HG02938 (cell line): ENCODE results near the gene PRSS53.

Source experiments
- ATAC-seq: cut with Tn5 transposase; IDR thresholded peaks from one replicate; pipeline ENCODE4 v1.9.1; 2021; ENCODE audit warnings: mild to moderate bottlenecking, moderate library complexity; ENCODE audit not compliant: unreplicated experiment

Gene PRSS53

DNA sequence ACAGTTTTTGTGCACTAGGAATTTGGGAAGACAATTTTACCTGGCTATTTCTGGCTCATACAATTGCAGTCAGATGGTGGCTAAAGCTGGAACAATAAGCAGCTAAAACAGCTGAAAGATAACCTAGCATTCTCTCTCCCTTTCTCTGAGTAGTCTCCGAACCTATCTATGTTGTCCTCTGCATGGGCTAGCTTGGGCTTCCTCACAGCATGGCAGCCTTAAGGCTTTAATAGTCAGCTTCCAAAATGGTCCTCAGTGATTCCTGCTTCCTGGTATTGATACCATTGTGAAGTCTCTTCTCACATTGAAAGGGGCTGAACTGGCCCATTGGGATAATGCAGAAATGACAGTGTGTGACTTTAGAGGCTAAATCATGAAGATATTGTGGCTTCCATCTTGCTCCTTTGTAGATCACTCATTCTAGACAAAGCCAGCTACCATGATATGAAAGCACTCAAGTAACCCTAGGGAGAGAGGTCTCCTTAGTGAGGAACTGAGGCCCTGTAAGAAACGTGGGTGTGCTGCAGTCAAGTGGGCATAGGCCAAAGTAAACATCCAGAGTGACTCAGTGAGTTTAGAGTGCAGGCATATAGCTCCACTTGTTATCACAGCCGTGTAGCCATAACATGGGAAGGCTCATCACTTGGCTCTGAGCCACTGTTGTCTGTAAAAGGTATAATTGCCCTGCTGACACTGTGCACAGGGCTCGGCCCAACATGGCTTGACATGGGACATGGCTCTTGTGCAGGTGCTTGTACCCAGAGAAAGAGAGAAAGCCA is 11.3 kb upstream of the PRSS53 start:
- no peak for ATAC-seq

GRCh38 chr16:31094424-31095120 is 5.8 kb upstream of the PRSS53 start, which contains the start of gene VKORC1:
VKORC1 (minus strand) TSS chr16:31094797; CDS start chr16:31094729, 68 bp downstream.
- ATAC-seq, result peak; percentile 81

- ATAC-seq, result no peak
Observed at GRCh38 chr16:31094088-31094423, 5.3 kb upstream of the PRSS53 start.

DNA sequence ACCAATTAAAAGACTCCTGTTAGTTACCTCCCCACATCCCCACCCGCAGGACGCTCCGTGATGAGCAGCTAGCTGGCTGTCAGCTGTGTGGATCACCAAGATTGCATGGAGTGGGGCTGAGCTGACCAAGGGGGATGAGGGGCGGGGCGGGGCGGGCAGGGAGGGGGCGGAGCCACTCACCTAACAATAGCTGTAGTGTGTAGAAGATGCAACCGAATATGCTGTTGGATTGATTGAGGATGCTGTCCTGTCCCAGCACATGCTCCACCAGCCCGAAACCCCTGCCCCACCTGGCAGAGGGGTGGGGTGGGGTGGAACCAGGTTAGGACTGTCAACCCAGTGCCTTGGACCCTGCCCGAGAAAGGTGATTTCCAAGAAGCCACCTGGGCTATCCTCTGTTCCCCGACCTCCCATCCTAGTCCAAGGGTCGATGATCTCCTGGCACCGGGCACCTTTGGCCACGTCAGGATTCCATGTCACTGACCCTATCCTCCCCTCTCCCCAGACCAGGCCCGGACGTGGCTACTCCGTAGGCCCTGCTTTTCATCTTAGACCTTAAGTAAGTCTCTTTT is 4.5 kb upstream of the PRSS53 start:
- ATAC-seq, result no peak

- no peak for ATAC-seq
Observed at GRCh38 chr16:31092330-31092729, 3.6 kb upstream of the PRSS53 start.

DNA sequence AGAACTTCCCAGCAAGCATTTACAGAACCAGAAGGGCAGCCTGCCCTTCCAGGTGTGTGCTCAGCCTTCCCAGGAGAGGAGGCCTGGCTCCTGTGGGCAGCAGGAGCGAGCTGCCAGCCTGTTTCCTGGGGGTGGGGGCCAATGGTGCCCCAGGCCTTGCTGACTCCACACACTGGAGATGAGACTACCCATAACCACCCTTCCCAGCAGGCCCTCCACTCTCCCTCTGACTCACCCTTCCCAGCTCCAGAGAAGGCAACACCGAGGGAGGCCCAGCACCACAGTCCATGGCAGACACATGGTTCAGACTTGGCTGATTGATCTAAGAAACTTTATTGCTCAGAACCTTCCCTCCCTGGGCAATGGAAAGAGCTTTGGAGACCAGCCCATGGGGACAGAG is 1.8 kb upstream of the PRSS53 start:
- no peak for ATAC-seq

DNA sequence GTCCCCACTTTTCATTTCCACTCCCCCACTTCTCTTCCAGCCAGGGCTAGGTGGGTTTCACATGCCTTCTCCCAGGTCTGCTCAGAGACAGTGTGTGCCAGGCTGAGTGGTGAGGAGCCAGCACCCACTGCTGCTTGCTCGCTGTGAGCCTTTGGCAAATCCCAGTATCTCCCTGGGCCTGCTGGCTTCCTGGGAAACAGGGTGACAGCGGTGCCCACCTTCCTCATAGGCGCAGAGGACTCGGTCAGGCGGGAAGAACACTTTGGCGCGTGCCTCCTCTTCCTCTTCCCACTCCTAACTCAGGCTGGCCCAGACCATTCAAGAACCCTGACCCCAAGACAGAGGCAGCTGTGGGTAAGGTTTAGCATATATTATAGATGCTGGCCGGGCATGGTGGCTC is 456 bp upstream of the PRSS53 start:
- no peak for ATAC-seq

DNA sequence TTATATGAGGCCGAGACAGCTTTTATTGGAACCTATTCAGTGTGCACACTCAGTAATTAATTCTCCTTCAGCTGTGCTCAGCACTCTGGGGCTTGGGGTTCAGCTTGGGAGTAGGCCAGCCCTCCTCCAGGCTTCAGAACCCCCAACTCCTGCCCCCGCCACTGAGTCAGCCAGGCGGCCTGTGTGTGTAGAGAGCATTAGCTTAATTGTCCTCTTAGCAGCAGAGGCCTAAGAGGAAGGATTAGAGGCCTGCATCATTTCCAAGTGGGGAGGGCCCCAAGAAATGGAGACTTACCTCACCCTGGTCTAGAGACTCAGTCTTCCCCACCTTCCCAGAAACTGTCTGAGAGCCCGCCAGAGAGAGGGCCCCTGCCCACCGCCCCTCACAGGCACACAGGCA is 772 bp downstream of the PRSS53 start:
- ATAC-seq, result no peak

DNA sequence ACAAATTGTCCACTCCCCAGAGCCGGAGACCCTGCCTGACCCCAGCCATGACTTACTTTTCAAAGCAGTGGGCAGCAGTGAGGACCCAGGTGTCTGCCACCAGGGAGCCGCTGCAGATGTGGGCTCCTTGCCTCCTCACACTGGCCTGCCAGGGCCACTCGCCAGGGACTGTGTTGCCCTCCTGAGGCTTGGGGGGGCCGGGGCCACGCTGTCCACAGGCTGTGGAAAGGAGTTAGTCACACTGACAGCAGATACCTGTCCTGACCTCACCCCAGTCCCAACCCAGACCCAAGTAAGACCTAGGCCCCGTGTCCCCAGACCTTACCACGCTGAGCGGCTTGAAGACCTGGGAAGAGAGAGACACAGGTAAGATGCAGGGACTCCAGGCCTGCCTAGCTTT is 1.3 kb downstream of the PRSS53 start:
- no peak for ATAC-seq

- no peak for ATAC-seq
Observed at GRCh38 chr16:31086629-31086906, 2.2 kb downstream of the PRSS53 start.

DNA sequence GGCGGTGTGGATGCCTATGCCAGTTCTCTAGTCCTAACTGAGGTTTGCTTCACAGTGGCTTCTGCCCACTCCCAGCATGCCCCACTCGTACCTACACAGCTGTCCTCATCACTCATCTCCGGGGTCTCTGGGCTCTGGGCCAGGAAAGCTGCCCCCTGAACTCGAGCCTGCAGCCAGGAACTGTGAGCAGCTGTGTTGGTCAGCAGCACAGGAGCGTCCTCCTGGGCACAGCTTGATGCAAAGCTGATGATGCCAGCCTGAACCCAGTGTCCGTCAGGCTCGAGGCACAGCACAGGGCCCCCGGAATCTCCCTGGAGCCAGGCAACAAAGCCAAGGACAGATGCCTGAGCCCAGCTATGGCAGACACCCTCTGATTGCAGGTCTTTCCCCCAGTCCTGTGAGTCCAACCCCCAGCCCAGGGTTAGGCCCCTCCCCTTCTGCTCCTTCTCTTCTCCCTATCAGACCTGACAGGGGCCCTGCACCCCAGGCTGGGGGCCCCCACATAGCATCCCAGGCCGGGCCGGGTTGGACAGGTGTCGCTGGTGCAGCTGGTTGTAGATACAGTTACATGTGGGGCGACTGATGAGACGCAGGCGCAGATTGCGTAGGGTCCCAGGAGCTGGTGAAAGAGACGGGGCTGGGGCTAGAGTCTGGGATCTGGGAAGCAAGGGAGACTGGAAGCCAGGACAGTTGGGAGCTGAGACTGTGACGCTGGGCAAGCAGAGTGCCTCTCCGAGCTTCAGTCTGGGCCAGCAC is 2.7 kb downstream of the PRSS53 start:
- ATAC-seq, result no peak

GRCh38 chr16:31085411-31085810 is 3.3 kb downstream of the PRSS53 start:
- no peak for ATAC-seq

DNA sequence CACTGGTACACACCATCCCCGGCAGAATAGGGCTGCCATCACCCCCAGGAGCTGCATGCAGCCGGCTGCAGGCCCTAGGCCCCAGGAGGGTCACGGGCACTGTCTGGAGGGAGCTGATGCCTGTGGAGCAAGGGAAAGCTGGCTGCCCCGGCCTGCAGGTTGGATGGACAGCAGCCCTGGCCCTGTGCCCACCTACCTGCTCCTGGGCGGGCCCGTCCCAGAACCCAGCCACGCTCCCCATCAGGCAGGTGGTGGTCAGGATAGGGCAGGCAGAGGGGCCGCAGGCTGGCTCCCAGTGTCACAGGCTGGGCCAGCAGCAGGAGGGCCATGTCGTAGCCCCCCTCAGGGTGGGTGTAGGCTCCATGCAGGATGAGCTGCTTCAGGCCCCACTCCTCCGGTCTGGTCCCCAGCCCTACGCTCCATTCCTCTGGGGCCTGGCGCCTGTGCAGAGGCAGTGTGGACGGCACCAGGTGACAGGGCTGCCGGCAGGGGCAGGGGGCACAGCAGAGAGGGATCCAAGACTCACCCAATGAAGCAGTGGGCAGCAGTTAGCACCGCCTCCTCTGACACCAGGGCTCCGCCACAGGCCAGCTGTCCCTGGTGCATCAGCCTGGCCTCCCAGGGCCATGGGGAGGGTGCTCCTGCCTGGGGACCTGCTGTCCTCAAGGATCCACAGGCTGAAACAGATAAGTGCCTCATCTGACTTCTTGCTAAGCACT is 4.0 kb downstream of the PRSS53 start:
- no peak for ATAC-seq

DNA sequence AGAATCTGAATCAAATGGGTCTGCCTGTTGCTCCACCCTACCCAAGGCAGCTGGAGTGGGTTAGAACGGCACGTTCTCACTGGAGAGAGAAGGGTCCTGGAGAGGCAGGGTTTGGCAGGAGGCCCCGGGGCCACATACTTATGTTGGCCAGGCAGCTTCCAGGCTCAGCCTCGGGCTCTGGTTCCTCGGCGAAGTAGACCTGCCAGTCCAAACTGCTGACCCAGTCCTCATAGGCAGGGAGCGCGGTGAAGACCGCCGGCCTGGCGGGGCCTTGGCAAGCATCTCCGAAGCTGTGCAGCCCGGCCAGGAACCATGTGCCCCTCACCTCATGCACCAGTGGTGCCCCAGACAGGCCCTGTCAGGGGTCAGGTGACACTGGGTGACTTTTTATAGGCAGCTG is 4.8 kb downstream of the PRSS53 start:
- ATAC-seq, result no peak

GRCh38 chr16:31083556-31083955 is 5.2 kb downstream of the PRSS53 start:
- no peak for ATAC-seq

DNA sequence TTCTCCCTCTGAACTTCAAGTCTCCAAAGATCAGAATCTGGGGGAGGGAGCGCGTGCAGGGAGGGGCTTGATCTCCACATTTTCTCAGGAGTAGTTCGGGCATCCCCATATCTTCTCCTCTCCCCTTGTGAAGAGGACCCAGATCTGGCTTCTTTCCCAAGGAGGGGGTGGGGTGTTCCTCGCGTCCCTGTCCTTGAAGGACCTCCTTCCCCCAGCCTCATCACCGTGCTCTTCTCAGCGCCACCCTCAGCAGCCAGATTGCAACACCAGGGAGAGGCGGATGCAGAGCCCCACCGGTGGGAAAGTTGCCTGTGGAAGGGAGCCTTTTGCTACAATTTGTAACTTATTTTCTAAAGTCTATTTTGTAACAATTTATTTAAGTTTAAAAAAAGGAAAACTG is 5.7 kb downstream of the PRSS53 start:
- no peak for ATAC-seq

GRCh38 chr16:31082368-31083045 is 6.2 kb downstream of the PRSS53 start:
- no peak for ATAC-seq

DNA sequence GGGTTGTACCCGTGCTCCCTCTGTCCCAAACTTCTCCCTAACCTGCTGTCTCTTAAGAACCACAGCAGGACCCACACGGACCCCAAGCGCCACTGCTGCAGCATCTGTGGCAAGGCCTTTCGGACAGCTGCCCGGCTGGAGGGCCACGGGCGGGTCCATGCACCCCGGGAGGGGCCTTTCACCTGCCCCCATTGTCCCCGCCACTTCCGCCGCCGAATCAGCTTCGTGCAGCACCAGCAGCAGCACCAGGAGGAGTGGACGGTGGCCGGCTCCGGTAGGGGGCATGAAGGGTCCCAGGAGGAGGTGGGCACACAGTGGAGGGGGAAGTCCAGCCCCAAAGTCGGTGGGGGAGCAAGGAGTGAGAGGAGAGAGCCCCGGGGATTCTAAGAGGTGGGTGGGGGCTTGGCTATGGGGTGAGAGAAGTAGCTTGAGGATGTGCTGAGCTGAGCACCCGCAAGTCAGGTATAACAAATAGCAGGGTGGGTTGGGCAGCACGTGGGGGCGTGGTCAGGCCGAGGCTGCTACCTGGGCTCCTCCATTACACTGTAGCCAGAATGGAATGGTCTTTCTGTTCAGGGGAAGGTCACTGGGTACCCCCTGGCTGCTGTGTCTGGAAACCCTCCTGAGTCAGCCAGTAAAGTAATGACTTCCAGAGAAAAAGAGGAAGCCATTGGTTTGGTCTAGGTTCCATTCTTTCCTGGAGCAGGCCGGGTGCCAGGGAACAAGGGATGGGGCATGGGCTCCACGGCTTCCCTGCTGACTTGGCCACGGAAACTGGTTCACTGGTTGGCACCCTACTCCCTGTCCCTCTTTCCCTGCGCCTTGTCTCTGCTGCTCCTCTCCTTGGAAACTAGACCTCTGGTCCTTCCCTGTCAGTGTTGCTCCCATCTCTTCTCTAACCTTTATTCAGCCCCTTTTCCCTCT is 7.1 kb downstream of the PRSS53 start:
- no peak for ATAC-seq

- no peak for ATAC-seq
Observed at GRCh38 chr16:31080756-31081419, 7.9 kb downstream of the PRSS53 start.
